ENCODE measurements around the gene APOBEC3G. TPM values are rescaled to one million over a fixed set of nuclear protein-coding genes. Genes with fewer than 3 reads are reported as not detected.

The APOBEC3G gene
- total and polyA plus RNA-seq, 10 of the 15 experiments (the other 5 are each of a cell fraction or from before 2014, with no cell fraction given) = 103 to 232 (median 152) TPM

DNA sequence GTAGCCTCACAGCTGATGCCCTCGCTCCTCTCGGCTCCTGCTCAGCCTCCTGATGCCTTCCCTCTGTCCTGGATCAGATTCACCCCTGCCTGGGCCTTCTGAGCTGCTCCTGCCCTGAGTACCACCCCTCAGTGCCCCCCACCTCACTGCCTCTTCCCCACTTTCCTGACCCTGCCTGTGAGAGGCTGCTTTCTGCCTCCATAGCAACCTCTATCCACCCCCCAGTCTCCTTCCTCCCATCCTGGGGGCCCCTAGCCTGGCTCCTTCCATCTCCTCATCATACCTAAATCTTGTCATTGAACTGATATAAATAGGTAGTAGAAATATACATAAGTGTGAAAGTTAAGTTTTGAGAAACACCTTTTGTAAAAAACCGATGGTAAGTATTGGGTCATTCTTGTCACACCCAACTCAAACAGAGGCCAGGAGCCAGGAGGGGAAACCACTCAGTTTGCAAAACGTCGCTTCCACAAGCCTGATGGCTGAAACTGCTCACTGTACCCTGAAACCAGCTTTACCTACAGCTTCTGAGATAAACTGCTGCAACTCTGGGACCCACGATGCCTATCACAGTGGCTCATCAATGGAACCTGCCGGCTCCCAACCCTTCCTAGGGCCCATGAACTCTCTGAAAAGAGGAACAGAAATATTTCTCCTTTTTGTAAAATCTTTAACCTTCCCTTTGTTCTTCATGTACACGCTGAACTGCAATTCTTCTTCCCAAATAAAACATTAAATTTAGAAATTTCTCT is 15.2 kb downstream of the APOBEC3G start (continued):
- TF ChIP-seq, protein P1, sequence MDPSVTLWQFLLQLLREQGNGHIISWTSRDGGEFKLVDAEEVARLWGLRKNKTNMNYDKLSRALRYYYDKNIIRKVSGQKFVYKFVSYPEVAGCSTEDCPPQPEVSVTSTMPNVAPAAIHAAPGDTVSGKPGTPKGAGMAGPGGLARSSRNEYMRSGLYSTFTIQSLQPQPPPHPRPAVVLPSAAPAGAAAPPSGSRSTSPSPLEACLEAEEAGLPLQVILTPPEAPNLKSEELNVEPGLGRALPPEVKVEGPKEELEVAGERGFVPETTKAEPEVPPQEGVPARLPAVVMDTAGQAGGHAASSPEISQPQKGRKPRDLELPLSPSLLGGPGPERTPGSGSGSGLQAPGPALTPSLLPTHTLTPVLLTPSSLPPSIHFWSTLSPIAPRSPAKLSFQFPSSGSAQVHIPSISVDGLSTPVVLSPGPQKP (IDR thresholded peaks at IDR 0.05; ENCODE audit: low read depth, low read length) = no peak

- ChIA-PET POLR2A (interaction anchor here (0.6 to 6.1 kb wide), 4 partner anchors 13 to 80 kb away, joined by 3 to 44 read pairs (median 6); no protein-coding TSS in a partner anchor), RAD21 (ENCODE audit: unreplicated experiment) (no interaction called here), CTCF (interaction anchor here (0.7 to 0.9 kb wide), 2 partner anchors 30 kb away, joined by 3 to 4 read pairs; no protein-coding TSS in a partner anchor), SMC1A (ENCODE audit: uncharacterized antibody, unreplicated experiment) (interaction anchor here (0.9 to 2.0 kb wide), 5 partner anchors 14 to 141 kb away, joined by 3 to 6 read pairs (median 4); no protein-coding TSS in a partner anchor)
- H3K36me3 ChIP-seq (ENCODE audit: control insufficient read depth in 2 of 2, insufficient read depth in 2 of 2, low read length in 1 of 2) = no peaks in the 10 kb centered on the region
- no peaks in the 10 kb centered on the region for H3K9me3 ChIP-seq (replicated peaks; ENCODE audit: control insufficient read depth, insufficient read depth, low read length)
- no peak overlapping the region for H3K27ac ChIP-seq (ENCODE audit: control insufficient read depth, insufficient read depth)
- H4K20me1 ChIP-seq (ENCODE audit: control insufficient read depth, insufficient read depth) = no peaks in the 10 kb centered on the region
- no peak overlapping the region for H2AFZ ChIP-seq (ENCODE audit: control insufficient read depth, low read depth, low read length)
- no peak overlapping the region for H3K9ac ChIP-seq (ENCODE audit: control insufficient read depth, insufficient read depth, low read length)
- ATAC-seq (no peak), FAIRE-seq (no peak), DNase-seq (ENCODE audit: low read depth, low spot score) (no peak)
- H3K4me1 ChIP-seq (ENCODE audit: control insufficient read depth, insufficient read depth, low read length) = peaks cover 73% of the 10 kb centered on the region
- 76% methylated on average over 14 of the region's 14 CpGs for WGBS (ENCODE audit: insufficient coverage, insufficient replicate concordance, low lambda C conversion rate, missing lambda C conversion rate)
- no peaks in the 10 kb centered on the region for H3K27me3 ChIP-seq (replicated peaks in 1 of 2; ENCODE audit: control insufficient read depth in 2 of 2, insufficient read depth in 2 of 2, low read length in 1 of 2)
- no peak overlapping the region for H3K4me2 ChIP-seq (ENCODE audit: control insufficient read depth, insufficient read depth)
- TF ChIP-seq BCL11A (IDR thresholded peaks at IDR 0.05; ENCODE audit: low read depth, low read length) = no peak
- TF ChIP-seq EED (IDR thresholded peaks at IDR 0.05; ENCODE audit: low read depth) = 0 out of 2 replicates have a peak, but pooled peaks have one; percentile 22
- H3K79me2 ChIP-seq (ENCODE audit: control insufficient read depth, insufficient read depth, low read length) = peaks cover 4% of the 10 kb centered on the region
- intact Hi-C loops (cut with micrococcal nuclease; ENCODE audit: unreplicated experiment) (no loop called here), in situ Hi-C loops (cut with MboI) (no loop called here)
- BruUV-seq (replicated peaks) = no TSS peak
- no peak overlapping the region for H3K4me3 ChIP-seq
Measured at GRCh38 chr22:39094717-39095389, 17.8 kb downstream of the APOBEC3G start.
